HPDE6-E6E7 (cell line): Measurements from ENCODE around the gene FAM72C.
"Not testable (repeated sequence)": the region's sequence is repeated elsewhere in the genome, so short reads cannot be mapped to it uniquely, and the experiment has no call there.

ENCODE experiments used
- DNase-seq: peaks from one replicate; pipeline ENCODE4 v3.0.0; 2011; ENCODE audit warnings: missing footprints; ENCODE audit errors: extremely low spot score

The FAM72C gene

DNA sequence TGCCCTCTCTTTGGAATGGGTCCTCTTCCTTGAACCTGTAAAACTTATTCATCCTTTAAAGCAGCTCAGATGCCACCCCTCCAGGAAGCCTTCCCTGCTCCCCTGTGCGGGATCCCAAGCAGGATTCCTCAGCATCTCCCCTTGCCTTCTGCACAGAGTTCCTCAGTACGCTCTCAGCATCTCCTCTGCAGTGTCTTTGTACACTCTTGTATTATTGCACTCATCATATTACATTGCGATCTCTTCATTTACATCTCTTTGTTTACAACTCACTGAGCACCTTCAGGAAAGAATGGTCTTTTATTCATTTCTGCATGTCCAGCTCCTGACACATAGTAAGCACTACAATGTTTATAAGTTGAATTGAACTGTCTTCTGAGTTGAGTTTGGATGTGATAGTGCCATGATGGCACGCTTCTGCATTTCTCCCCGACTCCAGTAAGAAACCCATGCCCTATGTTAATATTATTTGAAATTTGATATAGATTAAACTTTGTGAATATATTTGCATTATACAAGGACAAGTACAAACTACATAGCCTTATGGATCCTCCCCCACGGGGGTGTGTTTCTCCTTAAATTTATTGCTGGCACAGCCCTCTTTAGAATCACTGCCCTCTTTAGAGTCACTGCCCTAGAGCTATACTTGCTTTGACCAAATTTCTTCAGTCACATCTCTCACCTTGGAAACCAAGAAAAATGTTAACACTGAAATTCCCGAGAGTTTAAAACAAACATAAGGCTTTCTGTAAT lies 13.1 kb upstream of the FAM72C start:
- DNase-seq: not testable (repeated sequence)

DNA sequence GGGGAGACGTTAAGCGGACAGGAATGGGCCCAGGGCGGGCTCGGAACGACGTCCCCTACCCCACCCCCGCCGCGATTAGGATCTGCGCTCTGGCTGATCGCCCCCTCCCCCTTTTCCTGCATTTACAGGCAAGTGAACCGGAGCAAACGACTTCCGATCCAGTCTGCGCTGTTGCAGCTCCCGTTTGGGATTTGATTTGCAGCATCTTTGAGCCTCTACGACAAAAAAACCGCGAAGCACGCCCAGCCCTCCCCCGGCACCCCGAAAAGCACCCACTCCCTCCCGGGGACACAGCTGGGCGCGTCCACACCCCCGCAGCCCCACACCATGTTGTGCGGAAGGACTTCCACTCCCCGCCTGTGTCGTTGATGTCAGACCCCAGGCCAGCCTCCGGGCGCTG lies 2.6 kb upstream of the FAM72C start:
- DNase-seq: not testable (repeated sequence)

DNA sequence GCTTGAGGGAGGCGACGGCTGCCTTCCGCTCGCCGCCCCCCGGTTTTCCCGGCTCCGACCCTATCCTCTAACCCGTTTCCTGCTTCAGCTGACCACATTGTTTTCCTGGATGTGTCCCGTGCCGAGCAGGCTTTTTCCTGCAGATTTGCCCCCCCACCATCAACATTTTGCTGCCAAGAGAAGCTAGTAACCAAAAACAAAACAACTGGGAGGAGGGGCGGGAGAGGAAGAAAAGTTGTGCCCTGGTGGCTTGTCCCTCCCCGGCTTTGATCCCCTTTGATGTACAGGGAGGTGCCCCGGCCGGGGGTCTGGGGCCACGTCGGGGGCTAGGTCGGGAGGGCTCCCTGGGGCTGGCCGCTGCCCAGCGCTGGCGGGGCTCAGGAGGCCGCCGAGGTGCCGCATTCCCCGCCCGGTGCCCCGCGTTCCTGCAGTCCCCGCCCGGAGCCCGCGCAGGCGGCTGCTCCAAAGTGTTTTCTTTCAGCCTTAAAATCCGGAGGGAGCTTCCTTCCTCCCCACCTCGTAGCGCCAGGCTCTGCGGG lies 2.2 kb upstream of the FAM72C start:
- DNase-seq: not testable (repeated sequence)

DNA sequence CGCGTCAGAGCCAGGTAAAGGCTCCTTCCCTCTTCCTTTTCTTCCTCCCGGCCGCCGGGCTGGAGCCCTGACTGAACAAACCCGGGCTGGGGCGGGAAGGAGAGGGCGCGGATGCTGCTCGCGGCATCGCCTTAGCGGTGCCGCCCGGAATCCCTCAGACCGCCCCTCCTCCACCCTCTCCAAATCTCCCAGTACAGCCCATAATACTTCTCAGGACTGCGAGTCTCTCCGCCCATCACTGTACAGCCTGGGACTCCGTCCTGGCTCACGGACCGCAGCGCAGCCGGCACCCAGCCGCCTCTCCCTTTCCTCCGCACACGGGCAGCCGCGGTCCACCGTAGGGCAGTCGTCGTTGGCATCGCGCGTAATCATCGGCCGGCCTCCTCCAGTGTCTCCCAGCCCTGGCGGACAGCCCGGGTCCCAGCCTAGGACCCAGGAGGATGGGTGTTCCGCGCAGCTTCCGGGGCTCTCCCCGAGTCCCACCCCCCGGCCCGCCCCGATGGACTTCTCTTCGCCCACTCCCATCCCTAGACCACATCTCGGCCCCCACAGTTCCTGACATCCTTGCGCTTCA lies 1.1 kb upstream of the FAM72C start:
- DNase-seq: not testable (repeated sequence)

DNA sequence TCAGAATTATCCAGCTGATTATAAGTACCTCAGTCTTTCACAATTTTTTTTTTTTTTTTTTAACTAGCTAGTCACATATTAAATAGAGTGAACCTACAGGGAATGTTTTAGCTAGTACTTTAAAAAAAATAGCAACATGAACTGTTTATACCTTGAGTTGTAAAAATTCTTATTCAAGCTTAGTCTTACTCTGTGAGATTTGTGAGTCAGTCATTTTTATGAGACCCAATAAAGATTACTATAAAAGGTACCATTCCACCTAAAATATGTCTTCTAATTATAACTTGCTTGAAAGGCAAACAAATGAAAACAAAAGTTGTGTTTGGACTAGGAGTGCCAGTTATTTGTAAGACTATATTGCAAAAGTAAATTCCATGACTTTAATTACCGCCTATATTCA lies 5.9 kb downstream of the FAM72C start:
- not testable (repeated sequence) for DNase-seq

DNA sequence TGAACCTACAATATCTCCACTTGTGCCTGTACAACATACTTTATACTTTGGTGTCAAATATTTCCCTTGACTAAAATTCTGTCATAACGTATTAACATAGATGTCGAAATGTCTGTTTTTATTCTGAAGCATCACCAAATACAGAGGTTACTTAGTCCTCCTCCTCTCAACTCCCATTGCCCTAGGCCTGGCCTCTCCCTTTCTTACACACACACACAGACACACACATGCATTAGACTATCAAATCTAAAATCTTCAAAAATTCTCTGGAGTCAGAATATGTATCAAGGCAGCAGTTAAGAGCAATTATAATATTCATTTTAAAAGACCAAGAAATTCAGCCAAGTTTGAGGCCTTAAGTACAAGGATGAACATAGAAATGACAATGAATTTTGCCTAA lies 7.5 kb downstream of the FAM72C start:
- DNase-seq: not testable (repeated sequence)

DNA sequence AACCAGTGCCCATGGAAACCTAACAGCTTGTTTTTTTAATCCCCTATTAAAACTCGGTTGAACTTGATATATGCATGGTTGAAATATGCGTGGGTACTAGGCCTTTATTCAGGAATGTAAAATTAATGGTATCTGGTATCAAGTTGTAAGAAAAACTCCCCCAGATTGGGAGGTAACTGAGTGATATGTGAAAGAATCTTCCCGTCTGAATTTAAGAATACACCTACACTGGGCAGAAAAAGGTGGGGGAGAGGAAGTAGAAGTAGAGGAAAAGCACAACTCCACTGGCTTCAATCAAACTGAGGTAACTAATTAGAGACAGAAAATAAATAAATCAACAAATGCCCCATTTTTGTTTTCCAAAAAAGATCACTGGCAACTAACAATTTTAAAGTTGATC lies 15.9 kb downstream of the FAM72C start:
- DNase-seq: not testable (repeated sequence)

DNA sequence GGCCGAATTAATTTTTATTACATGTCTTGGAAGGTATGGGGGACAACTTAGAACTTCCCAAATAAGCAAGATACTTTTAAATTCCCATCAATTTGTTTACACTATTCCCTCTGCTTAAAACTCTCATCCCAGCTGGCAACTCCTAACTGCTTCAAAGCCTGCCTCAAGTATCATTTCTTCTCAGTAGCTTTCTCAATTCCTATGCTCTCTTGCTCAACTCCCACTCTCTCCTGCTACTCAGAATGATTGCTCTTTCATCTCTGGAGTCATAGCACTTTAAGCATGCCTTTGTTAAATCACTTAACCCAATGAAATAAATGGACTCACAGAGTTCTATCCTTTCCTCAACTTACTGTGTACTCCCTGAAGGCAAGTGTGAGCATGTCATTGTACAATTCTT lies 18.9 kb downstream of the FAM72C start:
- not testable (repeated sequence) for DNase-seq

DNA sequence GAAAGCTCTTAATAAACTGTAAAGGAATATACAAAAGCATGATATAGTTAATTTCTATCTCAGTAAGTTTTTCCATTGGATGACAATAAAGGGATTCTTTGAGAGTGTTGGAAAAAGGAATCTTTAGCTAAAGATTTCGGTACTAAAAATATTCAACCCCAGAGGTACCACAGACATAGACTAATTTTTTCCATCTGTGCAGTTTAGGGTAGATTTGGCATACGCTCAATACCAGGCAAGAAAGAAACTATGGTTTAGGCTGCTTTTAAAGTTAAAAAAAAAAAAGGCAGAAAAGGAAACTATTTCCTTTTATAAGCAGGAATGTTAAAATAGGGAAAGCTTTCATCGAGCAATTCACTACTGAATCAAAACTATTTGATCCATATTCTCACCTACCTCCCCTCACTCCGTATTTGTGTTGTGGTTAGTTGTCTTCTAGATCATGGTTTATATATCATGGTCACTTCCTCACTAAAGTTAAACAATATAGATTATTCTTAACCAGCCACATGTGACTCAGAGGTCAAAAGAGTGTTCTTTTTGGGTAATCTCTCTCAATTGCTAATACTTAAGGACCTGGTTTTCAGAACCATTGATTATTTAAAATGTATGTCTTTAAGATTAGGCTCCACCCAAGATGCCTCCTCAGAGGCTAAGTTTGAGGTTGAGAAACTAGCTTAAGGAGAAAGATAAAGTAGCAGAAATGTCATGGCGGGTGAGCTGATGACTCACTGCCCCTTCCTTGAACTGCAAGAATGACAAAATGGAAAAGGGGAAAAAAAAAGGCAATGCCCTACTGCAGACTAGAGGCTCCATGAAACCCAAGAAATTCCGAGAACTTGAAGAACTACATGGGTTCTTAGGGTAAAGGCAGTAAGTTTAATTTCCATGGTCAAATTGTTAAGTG lies 20.0 kb downstream of the FAM72C start:
- not testable (repeated sequence) for DNase-seq

DNA sequence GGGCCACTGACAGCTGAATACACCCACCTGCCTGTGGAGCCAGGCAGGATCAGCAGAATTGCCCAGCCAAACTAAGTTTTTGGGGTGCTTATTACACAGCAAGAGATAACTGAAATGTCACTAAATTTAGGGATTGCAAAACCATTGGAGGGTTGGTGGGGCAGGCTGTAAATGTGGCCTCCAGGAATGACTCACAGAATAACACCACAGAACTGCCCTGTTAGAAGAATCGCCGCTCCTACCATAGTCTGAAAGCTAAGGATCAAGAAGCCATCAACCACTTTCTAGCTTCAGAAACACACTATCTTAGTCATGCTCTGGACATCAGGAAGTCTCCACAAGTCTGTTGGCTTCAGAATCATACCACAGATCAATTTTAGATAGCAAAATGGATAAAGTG lies 24.0 kb downstream of the FAM72C start:
- DNase-seq: not testable (repeated sequence)

DNA sequence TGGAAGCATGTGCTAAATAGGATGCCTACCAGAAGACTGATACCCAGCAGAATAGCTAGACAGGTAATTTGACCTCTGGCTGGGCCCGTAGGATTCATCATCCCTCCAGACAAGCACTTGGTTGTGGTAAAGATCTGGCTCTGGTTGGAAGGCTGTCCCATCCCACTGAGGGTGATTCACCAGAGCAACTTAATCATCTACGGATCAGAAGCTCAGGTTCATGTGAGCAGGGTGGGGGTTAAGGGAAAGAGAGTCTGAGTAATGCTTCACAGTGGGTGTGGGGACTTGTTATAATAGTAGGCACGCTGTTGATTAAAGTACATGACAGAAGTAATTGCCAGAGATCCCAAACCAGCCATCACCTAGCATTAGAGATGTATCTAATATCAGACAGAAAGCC lies 26.5 kb downstream of the FAM72C start:
- not testable (repeated sequence) for DNase-seq

DNA sequence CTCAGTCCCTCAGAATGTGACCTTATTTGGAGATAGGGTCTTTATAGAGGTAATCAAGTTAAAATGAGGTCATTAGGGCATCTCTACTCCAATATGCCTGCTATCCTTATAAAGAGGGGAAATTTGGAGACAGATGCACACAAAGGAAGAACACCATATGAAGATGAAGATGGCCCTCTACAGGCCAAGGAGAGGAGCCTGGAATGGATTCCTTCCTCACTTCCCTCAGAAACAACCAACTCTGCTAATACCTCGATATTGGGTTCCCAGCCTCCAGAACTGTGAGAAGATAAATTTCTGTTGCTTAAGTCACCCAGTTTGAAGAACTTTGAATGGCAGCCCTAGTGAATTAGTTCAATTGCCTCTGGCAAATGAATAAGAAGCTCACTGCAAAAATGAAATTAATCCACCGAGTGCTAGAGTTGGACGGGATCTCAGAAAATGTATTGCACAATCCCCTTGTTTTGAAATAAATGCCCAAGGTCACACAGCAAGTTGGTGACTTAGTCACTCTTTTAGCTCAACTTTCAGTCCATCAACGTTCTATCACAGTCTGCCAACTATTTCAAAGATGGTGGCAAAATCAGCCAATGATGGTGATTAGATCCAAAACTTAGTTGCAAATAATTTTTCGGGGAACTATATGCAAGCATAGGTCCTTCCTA lies 27.1 kb downstream of the FAM72C start:
- DNase-seq: not testable (repeated sequence)

DNA sequence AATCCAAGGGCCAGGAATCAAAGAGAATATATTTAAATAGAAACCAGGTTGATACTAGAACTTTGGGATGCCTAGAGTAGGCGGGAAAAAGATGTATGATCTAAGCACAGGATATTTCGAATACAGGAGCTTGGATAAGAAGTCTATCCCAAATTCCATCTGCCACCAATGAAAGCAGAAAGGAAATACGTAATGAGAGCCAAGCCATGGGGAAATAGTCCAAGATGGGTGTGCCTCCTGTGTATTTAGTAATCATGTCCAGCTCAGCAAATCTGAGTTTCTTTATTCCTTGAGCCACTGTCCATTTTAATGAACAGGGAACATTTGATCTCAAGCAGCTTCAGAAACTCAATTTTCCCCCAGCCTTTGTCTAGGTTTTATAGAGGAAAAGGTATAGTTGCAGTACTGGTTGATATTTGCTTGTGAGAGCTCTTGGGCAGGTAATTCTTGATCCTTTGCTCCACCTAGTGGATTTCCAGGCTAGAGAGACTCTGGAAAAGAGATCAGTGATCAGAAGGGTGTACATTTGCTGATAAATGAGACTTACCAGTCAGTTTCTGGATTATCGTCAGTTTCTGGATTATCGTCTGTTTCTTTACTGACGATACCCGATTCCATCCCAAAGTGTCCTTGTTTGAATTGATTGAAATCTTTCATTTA lies 28.3 kb downstream of the FAM72C start:
- not testable (repeated sequence) for DNase-seq

DNA sequence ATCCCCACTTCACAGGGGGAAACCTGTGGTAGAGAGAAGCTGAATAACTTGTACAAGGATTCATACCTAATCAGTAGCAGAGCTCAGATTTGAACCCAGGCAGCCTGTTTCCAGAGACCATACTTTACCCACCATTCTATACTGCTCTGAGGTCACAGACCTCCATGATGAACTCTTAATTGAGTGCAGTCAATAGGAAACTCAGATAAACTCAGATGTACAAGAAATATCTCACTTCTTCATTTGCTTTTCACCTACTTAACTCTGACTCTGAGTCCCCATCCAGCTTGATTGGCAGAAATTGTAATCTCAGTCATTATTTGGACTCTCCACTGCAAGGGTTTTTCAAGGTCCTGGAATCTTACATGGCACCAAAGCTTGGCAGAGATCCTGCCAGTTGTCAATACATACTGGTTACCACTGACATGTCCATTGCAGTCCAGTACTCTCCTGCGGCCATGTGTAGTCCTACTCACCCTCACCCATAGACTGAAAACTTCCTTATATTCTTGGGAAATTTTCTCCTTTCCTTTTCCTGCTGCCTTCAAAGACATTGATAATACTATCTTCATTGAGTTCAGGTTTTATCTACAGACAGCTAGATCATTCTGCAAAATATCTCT lies 29.4 kb downstream of the FAM72C start:
- DNase-seq: not testable (repeated sequence)

DNA sequence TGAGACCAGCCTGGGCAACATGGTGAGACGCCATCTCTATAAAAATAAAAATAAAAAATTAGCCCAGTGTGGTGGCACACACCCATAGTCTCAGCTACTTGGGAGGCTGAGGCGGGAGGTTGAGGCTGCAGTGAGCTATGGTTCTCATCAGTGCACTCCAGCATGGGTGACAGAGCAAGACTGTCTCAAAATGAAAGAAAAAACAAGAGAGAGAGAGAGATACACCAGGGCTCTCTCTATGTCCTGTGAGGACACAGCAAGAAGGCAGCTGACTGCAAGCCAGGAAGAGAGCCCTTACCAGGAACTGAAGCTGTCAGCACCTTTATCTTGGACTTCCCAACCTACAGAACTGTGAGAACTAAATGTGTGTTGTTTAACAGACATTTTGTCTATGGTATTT lies 32.1 kb downstream of the FAM72C start:
- not testable (repeated sequence) for DNase-seq

DNA sequence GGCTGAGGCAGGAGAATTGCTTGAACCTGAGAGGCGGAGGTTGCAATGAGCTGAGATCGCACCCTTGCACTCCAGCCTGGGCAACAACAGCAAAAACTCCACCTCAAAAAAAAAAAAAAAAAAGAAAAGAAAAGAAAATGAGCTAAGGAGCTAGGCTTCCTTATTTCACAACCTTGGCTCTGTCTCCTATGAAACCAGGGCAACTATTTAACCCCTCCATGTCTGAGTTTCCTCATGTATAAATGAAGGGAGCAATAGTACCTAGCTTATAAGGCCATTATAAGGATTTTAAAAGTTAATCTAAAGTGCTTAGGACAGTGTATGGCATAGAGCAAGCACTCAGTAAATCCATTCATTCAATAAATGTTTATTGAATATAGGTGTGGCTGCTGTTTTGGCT lies 32.9 kb downstream of the FAM72C start:
- DNase-seq: not testable (repeated sequence)

DNA sequence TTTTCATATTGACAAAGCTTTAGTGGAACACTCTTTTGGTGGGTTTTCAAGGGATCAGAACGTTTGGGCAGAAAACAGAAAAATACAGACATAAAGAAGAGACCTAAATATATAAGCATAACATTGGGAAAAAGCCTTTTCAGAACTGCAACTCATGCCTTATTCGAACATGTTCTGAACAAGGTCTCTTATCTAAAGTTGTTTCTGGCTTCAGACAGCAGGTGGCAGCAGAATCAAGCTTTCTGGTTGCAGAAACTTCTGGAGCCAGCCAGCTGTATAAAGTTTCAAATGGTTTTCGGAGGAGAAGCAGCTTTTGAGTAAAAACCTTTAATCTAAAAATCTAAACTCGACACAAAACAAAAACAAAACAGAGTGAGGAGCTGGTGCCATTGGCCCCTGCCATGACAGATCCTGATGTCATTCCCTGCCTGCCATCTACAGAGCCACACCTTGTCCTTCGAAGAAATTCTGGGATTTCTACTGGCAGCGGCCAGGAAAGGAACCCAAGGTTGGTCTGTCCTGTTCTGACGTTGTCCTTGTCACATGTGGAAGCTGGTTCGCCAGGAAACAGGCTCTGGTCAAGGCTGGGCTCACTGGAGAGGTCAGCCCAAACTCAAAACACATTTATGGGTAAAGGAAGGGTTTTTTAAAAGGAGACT lies 35.2 kb downstream of the FAM72C start:
- not testable (repeated sequence) for DNase-seq

DNA sequence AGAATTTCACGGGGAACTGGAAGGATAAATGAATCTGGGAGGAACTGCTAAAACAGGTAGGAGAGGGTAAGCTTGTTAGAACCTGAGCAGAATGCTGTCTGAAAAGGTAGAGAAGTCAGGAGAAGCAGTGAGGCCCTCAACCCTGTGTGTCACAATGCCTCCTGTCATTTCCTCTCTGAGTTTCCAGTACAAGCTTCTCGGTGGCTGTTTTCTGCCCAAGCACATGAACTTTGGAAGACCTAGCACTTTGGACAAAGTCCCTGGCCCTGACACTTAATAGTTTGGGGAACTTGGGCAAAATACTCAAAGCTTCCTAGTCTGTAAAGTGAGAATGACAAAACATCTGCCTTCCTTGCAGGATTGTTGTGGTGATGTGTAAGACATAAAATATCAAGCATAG lies 52.7 kb downstream of the FAM72C start:
- not testable (repeated sequence) for DNase-seq

DNA sequence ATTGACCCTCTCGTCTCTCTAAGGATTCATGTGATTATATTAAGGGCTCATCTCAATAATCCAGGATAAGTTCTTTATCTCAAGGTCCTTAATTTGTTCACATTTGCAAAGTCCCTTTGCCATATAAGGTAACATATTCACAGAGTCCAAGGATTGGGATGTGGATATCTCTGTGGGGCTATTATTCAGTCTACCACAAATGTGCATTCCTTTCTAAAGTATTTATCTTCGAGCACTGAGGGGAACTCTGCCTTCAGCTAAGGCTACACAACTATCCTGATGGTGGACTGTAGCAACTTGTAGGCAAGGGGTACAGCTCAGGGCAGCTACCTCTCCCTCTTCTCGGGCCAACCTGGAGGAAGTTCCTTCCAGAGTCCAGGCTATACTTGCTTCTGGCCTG lies 53.2 kb downstream of the FAM72C start:
- not testable (repeated sequence) for DNase-seq

DNA sequence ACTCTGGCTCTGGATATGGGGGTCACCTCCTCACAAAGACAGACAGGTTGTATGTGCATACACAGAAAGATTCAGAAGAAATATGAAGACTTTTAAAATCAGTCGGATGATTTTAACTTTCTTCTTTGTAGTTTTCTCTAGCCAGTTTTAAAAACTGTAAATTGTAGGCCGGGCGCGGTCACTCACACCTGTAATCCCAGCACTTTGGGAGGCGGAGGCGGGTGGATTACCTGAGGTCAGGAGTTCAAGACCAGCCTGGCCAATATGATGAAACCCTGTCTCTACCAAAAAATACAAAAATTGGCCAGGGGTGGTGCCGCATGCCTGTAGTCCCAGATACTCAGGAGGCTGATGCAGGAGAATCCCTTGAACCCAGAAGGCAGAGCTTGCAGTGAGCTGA lies 58.1 kb downstream of the FAM72C start:
- DNase-seq: not testable (repeated sequence)
